DMS 273 (cell line): ENCODE data around the gene HSD17B1.
"Not testable (repeated sequence)": the region's sequence is repeated elsewhere in the genome, so short reads cannot be mapped to it uniquely, and the experiment has no call there.

Source experiments
- DNase-seq: peaks from one replicate; lab custom pipeline; 2025; ENCODE audit not compliant: unreplicated experiment; lab: John Stamatoyannopoulos, UW

The HSD17B1 gene, protein sequence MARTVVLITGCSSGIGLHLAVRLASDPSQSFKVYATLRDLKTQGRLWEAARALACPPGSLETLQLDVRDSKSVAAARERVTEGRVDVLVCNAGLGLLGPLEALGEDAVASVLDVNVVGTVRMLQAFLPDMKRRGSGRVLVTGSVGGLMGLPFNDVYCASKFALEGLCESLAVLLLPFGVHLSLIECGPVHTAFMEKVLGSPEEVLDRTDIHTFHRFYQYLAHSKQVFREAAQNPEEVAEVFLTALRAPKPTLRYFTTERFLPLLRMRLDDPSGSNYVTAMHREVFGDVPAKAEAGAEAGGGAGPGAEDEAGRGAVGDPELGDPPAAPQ

DNA sequence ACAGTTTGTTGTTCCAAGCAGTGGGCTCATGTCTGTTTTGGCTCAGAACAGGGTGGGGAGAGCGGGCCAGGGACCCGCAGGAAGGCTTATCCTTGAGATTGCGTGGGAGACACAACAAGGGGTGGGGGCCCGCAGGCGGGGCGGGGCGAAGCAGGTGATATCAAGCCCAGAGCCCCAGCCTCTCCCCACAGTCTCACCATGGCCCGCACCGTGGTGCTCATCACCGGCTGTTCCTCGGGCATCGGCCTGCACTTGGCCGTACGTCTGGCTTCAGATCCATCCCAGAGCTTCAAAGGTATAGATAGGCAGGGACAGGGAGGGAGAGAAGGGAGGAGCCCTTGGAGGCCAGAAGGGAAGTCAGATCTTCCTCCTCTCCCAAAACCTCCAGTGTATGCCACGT lies at the start of gene HSD17B1:
Gene HSD17B1, plus strand, starts transcription at position 188 of the 400 bp plus-strand sequence. Its CDS starts 11 bp downstream, at position 199.
- not testable (repeated sequence) for DNase-seq

DNA sequence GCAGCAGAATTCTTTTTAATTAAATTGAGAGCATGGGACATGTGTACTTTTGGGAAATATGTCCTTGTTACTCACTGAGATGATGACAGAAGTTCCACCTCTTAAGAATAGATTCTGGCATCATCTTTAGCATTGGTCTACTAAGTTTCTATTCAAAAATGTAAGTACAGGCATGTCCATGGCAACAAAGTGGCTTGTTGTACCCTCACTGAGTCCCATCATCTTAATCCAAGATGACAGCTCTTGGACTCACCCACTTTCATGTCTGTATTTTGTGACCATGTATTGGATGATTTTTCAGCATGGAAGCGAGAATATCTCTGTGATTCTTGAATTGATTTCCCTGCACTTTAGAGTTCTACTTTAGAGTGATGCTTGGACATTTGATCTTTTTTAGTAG lies 49.8 kb upstream of the HSD17B1 start:
- DNase-seq = no peak

DNA sequence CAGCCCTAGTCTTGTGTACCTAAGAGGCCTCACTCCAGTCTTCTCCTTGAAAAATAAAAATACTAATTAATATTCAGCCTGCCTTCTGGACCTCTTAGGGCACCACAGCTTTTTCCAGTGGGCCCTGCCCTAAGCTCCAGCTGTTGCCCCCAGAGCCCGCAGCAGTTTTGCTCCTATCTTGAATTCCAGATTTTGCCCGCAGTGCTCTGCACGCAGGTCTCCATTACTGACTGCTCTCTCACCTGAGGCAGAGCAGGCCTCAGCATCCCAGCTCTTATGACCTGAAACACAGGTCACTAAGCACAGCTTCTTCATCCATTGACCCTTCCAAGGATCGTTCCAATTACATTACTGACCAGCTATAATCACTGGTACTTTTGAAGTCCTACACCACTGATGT lies 45.1 kb upstream of the HSD17B1 start:
- DNase-seq = no peak

DNA sequence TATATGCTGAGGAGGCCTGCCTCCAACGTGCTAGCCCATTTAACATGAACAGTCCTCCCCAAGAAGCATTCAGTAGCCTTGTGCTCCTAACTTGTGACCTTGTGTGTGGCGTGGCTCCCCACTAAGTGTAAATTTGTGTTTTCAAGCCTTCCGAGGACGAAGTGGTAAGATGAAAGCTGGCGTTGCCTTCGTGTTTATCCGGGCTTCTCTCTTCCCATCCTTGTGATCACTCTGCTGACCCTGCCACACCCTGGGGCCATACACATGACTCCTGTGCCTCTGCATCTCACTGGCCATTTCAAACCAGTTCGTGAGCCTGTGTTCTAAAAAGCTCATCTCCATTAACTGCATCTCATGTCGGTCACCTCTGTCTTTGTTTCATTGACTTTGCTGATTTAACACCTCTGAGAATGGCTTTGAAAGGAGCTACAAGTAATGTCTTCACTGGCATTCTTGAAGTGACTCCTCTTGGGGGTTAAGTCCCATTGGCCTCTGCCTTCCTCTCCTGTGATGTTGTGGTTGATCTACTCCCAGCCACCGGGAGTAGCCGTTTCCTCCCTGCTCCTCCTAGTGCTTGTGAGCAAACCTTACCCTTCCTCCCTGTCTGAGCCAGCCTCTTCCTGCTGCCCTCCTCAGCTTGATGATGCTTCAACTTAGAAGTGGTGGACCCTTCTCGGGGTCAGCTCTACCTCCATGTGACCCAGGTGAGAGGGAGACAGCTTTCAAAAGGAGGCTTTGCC lies 44.1 kb upstream of the HSD17B1 start:
- DNase-seq = no peak

DNA sequence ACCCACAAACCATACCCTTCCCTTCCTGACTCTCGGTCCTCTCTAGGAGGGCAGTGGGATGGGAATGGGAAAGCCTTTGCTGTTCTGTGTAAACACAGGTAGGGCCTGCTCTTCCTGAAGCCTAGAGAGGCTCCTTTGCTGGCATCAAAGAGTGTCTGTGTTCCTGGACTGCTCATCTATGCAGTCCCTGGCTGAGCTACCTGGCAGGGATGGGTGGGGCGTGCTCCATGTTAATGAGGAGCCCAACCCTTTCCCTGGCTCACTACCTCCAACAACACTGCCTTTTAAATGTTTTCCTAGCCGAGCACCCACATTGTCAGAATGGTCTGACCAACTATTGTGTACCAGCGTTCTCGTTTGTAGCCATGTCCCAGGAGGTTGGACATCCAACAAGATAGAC lies 43.3 kb upstream of the HSD17B1 start:
- DNase-seq = no peak

DNA sequence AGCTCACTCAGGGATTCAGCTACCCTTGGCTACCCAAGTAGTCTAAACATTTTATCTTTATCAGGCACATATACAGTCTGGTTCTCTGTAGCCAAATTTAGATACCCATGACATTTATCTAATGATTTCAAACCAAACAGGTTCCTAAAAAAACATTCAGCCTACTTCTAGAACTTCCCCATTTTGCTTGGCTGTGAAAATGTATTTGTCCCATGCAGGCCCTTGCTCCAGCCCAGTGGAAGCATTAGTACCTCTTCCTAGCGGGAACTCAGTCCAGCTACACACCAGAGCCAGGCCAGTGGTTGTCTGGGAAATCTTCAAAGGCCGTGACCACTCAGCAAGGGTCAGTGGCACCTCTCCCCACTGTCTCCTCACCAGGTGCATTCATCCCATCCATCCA lies 42.9 kb upstream of the HSD17B1 start:
- no peak for DNase-seq

DNA sequence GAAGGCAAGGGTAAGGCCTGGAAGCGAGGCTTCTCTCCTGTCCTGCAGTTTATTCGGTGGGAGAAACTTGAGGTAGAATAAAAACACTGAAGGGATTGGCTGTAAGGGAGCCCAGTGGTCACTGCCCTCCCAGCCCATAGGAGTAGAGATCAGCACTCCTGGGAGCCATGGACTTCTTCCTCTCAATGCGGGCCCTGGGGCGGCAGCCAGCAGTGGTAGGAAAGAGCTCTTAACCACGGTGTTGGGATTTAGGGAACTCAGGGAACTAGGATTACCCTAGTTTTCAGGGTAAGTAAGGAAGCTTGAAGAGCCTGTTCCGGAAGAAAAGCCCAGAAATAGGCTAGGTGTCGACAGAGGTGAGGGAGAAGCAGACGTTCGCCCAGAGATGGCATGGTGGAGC lies 40.5 kb upstream of the HSD17B1 start:
- no peak for DNase-seq

DNA sequence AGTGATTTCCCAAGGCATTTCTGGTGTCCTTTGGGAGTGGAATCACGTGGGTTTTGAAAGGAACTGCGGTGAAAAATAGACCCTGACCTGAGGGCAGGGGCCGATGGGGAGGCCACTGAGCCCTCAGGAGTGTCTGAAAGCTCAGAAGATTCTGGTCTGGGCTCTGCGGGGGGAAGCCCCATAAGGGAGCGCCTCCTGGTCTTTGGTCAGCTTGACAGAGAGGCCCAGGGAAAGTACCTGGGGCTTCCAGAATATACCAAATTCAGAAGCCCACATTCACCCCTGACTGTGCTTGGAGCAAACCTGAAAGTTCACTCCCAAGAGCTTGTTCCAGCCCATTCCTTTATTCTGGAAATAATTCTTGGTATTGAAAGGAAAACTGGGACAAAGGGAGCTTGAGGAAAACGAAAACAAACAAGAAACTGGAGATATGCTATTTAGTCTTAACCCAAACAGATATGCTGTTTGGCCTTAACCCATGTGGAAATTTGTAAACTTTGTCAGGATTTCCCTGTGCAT lies 39.9 kb upstream of the HSD17B1 start:
- DNase-seq = no peak

DNA sequence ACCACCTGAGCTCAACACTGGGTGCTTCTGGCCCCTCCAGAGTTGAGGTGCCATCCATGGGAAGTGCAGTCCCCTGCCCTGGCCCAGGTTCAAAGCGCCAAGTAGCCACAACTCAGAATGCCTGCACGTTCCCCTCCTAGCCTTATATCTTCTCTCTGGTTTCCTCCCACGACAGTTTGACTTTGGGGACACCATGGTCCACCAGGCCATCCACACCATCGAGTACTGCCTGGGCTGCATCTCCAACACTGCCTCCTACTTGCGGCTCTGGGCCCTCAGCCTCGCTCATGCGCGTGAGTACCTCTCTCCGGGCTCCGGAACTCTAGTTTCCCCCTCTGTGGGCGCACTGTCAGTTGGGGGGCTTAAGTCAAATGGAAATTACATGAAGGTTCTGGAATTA lies 39.0 kb upstream of the HSD17B1 start:
- no peak for DNase-seq

DNA sequence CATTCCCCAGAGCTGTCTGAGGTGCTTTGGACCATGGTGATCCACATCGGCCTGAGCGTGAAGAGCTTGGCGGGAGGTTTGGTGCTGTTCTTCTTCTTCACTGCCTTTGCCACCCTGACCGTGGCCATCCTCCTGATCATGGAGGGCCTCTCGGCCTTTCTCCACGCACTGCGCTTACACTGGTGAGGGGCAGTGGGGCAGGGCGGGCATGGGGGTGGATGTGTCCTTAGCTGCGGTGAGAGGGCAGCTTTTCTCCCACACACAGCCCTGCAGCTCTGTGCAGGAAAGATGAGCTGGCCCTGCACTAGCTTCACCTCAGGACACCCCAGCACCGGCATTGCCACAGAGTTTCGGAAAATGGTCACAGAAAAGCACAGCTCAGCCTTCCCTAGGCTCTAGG lies 38.4 kb upstream of the HSD17B1 start:
- no peak for DNase-seq

DNA sequence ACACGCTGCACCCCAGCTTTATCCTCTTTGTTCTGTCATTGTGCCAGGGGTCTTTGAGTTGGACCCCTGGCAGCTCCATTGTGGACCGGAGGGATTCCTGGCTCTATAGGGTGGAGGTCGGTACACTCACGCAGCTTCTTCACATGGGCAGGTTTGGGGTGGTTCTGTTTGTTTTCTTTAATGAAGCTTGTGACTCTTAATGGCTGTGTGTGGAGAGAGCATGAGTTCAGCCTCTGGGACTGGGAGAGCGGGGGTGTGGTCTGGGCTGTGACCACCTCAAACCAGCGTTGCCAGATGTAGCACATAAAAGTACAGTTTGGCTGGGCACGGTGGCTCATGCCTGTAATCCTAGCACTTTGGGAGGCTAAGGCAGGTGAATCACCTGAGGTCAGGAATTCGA lies 37.9 kb upstream of the HSD17B1 start:
- DNase-seq = no peak

DNA sequence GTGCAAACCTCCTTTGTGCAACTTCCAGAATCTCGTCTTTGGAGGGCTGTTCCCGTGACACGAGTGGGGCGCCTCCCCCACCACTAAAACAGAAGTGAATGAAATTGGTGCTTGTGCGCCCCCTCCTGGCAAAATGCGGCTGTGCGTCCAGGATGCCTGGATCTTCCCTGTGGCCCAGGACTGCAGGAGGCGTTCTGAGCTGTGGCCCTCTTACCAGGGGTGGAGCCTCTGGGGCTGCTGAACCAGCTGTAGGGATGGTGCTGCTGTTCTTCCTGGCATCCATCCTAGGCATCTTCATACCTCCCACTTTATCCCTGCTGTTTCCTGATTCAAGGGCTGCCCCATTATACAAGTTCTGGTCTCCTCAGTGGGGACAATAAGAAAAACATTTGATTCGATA lies 35.2 kb upstream of the HSD17B1 start:
- peak; percentile 94 for DNase-seq

DNA sequence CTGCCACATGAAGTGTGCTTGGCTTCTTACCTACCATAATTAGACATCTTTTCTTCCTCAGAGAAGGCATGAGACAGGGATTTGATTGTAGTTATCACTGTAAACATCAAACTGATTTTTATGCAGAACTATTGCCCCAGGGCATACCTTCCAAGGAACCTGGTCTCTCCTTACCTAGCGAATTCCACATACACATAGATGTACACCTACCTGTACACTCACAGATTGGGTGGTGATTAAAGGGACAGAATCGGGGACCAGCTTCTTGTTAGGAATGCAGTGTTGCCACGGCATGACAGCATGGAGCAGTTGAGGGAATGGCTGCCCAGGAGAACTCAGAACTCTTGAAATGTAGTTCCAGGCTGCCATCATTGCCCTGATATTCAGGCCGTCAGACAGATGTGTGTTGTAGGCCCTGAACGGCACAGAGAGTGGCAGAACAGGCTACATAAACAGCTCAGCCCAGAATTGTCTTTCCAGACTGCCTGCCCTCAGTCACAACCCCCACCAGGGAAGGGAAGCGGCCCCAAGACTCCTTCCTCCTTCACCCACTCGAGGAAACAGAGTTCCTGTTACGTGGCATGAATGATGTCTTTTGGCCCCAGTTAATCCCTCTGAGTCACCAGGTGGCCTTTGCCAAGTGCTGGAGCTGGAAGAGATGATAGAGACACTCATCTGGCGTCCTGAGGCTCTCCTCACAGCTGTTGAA lies 34.5 kb upstream of the HSD17B1 start:
- peak; percentile 88 for DNase-seq

DNA sequence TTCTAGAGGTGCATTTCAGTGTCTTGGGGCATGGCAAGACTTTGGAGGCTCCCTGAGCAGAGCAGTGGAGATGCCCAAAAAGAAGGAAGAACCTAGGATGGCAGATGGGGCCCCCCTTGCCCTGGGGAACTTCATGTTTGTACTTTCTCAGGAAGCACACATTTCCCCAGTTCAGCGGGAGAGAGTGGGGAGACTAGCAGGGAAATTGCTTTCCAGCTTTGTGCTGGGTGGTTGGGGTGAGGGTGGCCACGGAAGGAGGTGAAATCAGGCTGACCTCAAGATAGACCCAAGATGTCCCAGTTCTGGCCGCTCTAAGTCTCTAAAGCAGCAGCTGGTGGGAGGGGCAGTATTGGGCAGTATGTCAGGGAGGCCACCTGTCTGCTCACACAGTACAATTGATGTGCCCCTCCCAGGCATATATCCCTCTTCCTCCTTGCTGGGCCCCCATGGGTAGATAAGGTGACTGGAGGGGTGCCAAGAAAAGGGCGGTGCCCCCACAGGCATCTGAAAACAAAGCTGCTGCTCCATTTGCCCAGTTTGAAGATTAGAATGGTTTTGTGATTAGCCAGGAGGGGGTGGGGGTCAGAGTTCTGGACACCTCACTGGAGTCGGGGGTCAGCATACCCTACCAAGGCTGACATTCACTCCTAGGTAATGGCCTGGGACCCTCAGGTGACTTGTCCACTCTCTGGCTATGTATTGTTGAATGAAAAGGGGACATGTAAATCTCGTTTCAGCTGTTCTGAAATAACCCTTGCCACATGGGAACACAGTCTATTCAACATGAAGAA lies 33.8 kb upstream of the HSD17B1 start:
- peak; percentile 92 for DNase-seq

DNA sequence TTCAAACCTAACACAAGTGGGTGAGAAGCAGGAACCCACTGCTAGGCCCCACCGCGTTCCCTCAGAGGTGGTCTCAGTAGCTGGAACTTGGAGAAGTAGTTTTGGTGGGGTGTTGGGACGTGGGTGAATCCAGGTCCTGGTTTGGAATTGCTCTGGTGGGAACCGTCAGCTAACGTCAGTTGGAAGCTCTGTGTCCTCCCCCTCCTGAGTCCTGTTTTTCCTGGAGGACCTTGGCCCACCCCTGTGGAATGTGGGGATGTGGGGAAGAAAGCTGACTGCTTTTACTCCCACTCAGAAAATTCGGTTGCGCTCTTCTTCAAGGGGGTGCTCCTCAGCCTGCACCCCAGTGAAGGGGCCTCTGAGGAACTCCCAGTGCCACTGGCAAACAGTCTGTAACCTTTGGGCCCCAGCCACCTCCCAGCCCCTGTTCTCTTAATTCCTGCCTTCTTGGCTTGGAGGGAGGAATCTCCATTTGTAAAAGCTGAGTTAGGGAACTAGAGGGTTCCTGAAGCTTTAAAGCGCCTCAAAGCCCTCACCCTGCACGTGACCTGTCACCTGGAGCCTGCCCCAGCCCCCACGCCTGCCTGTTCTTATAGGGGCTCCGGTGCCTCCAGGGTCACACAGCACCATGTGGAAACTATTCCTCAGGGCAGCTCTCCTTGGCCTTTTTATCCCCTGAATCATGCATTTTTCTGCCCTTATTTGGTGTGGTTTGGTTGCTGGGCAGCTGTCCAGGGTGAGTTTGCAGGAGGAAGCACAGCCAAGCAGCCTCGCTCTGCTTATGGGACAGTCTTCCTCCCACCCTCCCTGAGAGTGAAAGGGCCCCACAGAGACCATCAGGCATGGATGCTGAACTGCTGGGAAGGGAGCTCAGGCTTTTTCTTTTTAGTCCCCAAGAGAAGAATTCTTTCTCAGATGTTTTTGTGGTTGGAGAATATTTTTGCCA lies 32.9 kb upstream of the HSD17B1 start:
- DNase-seq = peak; percentile 77

DNA sequence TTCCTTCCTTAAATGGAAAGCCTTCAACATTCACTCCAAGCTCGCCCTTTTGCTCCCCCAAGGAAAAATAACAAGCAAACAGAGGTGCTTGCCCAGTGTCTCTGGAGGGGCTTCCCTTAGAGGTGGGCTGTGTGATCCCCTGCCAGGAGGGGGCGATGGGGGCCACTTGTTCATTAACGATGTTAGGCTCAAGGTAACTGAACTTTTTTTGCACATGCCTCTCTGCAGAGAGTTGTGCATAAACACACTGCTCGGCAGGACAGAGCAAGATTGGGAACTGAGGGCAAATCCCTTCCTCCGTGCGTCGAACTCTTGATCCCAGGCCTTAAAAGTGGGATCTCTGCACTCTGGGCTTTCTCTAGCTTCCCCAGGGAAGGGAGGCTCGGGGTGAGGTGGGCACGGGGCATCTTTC lies 32.2 kb upstream of the HSD17B1 start:
- peak; percentile 53 for DNase-seq

DNA sequence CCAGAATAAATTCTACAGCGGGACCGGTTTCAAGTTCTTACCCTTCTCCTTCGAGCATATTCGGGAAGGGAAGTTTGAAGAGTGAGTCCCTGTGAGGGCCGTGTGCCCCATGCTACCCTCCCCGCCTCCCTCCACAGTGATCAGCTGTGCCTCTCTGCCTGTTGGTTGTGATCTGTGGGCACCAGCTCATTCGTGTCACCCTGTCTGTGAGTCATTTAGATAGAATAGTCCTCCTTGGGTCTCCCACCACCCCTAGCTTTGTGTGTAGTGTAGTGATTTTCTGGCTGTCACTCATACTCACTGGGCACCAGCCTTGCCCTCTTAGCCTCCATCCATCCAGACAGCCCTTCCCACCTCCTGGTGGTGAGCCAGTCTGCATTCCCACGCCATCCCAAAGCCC lies 31.7 kb upstream of the HSD17B1 start:
- no peak for DNase-seq

DNA sequence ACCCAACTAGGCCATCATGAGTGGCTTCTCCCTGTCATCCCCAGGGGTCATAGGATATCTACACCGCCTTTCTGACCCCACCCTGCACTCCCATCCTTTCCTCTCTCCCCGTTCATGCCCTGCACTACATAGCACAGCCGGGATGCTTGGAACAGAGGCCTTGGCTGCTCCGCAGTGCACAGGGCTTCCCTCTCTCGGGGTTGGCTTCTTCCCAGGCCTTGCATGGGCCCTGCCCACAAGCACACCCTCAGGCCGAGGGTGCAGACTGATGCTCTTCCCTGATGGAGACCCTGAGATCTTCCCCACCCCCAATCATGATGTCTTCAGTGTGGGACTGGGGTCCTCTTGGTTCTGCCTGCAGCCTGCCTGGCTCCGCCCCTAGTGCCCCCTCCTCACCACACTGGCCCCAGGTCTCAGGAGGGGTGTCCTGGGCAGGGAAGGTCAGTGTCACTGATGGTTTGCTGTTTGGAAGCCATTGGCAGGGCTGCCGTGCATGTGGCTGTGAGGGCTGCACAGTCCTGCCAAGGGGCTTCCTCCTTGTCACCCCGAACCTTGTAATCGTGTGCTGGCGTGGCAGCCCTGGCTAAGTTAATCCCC lies 31.0 kb upstream of the HSD17B1 start:
- no peak for DNase-seq

DNA sequence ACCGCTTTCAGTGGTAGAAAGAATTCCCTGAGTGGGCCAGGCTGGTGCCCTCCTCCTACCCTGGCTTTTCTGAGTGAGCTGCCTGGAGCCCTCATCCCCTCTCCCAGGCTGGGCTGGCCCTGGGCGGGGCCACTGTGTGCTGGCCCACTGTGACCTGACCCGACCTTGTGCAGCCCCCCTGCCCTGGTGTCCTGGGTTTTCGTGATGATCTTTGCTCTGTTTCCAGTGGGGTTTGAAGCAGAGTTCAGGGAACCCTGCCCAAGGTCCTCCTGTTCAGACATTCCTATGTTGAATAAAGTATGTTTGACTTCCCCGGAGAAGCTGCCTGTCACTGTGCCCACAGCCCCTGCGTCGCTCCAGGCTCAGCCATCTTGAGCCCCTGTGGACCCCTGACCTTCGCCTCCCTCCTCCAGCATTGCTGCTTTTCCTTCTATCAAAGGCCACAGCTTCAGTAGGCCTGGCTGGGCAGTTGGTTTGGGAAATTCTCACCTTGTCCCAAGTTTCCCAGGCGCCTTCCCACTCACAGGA lies 30.4 kb upstream of the HSD17B1 start:
- no peak for DNase-seq
